NCI-H1105 (cell line): ENCODE results near the gene PTTG2.

Experiments used
- DNase-seq: peaks from one replicate; lab custom pipeline; 2025; lab: John Stamatoyannopoulos, UW

PTTG2 gene

GRCh38 chr4:38009949-38010348 lies 49.8 kb downstream of the PTTG2 start:
- DNase-seq, result no peak
